OCI-LY7 (cell line): ENCODE data around the gene MARK3. TPM values are rescaled to one million over a fixed set of nuclear protein-coding genes. Genes with fewer than 3 reads are reported as not detected.

Source experiments
- BruUV-seq: library from RNA; stranded (reverse); fragments of 400-500 nt; replicated peaks from 2 replicates; lab custom pipeline; 2021; lab: Mats Ljungman, UMichigan
- CTCF ChIA-PET: fragments of 300-600 bp; sonication (Branson Sonifier 250); formaldehyde crosslinking; loops from one replicate; lab custom pipeline; 2022; ENCODE audit warnings: antibody characterized with exemption; ENCODE audit not compliant: unreplicated experiment; lab: Charles Lee
- POLR2A ChIA-PET: fragments of 300-600 bp; sonication (Branson Sonifier 250); formaldehyde crosslinking; loops from one replicate; lab custom pipeline; 2022; ENCODE audit warnings: antibody characterized with exemption; lab: Charles Lee
- DNase-seq: peaks from one replicate; pipeline ENCODE4 v3.0.0-alpha.2; 2015; ENCODE audit warnings: low spot score
- H2AFZ ChIP-seq: fragments of 200-600 bp; sonication (generic), shearing (Covaris generic); 2 replicates; pipeline ENCODE4 v1.6.1; 2014; ENCODE audit warnings: mild to moderate bottlenecking, antibody characterized with exemption, low read length, moderate library complexity
- H3K27ac ChIP-seq: fragments of 200-600 bp; sonication (generic); 2 replicates; pipeline ENCODE4 v1.5.1; 2014; ENCODE audit warnings: mixed run types, low read depth, mild to moderate bottlenecking, moderate library complexity, low read length, inconsistent platforms; ENCODE audit not compliant: poor library complexity, severe bottlenecking
- H3K36me3 ChIP-seq: fragments of 200-600 bp; sonication (generic); 2 replicates; pipeline ENCODE4 v1.6.1; 2014; ENCODE audit warnings: mild to moderate bottlenecking, antibody characterized with exemption, low read length, moderate library complexity, mixed read lengths; ENCODE audit not compliant: insufficient read depth
- H3K4me1 ChIP-seq: fragments of 200-600 bp; sonication (generic); 2 replicates; pipeline ENCODE4 v1.5.1; 2014; ENCODE audit warnings: mild to moderate bottlenecking, low read length; ENCODE audit not compliant: insufficient read depth, poor library complexity, severe bottlenecking
- H3K4me2 ChIP-seq: fragments of 200-600 bp; sonication (generic); 2 replicates; pipeline ENCODE4 v1.6.1; 2014; ENCODE audit warnings: mild to moderate bottlenecking, low read length
- H3K4me3 ChIP-seq: fragments of 200-600 bp; sonication (generic); 2 replicates; pipeline ENCODE4 v1.5.1; 2014; ENCODE audit warnings: mild to moderate bottlenecking, low read depth, low read length; ENCODE audit not compliant: poor library complexity, severe bottlenecking
- H3K79me2 ChIP-seq: fragments of 200-600 bp; sonication (generic); 2 replicates; pipeline ENCODE4 v1.6.1; 2016; ENCODE audit warnings: low read depth, mild to moderate bottlenecking, low read length, moderate library complexity, mixed read lengths; ENCODE audit not compliant: insufficient read depth
- H3K9me2 ChIP-seq: fragments of 200-600 bp; sonication (generic); 2 replicates; pipeline ENCODE4 v1.6.1; 2016; ENCODE audit warnings: mild to moderate bottlenecking, low read length, mixed read lengths; ENCODE audit not compliant: insufficient read depth
- H3K9me3 ChIP-seq: fragments of 200-600 bp; sonication (generic); 2 replicates; pipeline ENCODE4 v1.6.1; 2014; ENCODE audit warnings: mild to moderate bottlenecking, mixed run types, low read length, mixed read lengths
- H4K20me1 ChIP-seq: fragments of 200-600 bp; sonication (generic); 2 replicates; pipeline ENCODE4 v1.6.1; 2014; ENCODE audit warnings: mild to moderate bottlenecking, antibody characterized with exemption, low read length, moderate library complexity, mixed read lengths; ENCODE audit not compliant: insufficient read depth
- EZH2phosphoT487 ChIP-seq: fragments of 200-600 bp; sonication (generic); IDR thresholded peaks from 2 replicates; pipeline ENCODE4 v1.6.1; 2018; ENCODE audit warnings: low read depth, borderline replicate concordance, mild to moderate bottlenecking, mixed run types, antibody characterized with exemption, low read length, moderate library complexity, mixed read lengths
- intact Hi-C: fragments of 100-400 bp; cut with micrococcal nuclease; formaldehyde crosslinking; loops from one replicate; pipeline ENCODE4 v1.10.0; 2022; ENCODE audit not compliant: unreplicated experiment
- total RNA-seq, 2 experiments: library from RNA; depleted of rRNA in 1 of 2; stranded (reverse); fragments of >200 nt in 1 of 2; shearing (Covaris generic) in 1 of 2; gene quantifications; 2 replicates each; pipeline ENCODE4 v1.2.3, GENCODE V29; 2014 to 2022
- TF ChIP-seq, protein P1 (sequence below): fragments of 200-600 bp; sonication (generic); conservative IDR thresholded peaks from 2 replicates; pipeline ENCODE4 v1.5.1; 2014; ENCODE audit warnings: mild to moderate bottlenecking, antibody characterized with exemption, low read length, moderate library complexity, mixed read lengths

The MARK3 gene
- total RNA-seq, 2 experiments from 2014 or later = 70.8 to 83.6 TPM

DNA sequence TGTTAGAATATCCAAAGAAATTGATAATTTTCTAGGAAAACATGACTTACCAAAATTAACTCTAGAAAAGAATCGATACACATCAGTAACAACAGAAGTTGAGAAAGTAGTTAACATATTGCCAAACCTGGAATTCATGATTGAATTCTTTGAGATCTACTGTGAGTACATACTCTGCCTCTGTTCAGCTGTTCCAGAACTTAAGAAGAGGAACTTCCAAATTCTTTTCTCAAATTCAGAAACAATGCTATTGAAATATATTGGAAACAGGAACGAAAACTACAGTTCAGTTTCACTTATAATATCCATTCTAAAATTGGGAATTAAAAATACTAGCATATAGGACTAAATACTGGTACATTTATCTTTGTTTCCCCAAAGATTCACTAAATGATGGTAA, 57.9 kb downstream of the MARK3 start:
- H3K4me3 ChIP-seq = no peak overlapping the region
- no peak for DNase-seq
- H3K9me3 ChIP-seq = no peaks in the 10 kb centered on the region
- peaks cover 47% of the 10 kb centered on the region for H3K36me3 ChIP-seq
- no peak overlapping the region for H2AFZ ChIP-seq
- peaks cover 5% of the 10 kb centered on the region for H3K4me1 ChIP-seq
- TF ChIP-seq, protein P1, sequence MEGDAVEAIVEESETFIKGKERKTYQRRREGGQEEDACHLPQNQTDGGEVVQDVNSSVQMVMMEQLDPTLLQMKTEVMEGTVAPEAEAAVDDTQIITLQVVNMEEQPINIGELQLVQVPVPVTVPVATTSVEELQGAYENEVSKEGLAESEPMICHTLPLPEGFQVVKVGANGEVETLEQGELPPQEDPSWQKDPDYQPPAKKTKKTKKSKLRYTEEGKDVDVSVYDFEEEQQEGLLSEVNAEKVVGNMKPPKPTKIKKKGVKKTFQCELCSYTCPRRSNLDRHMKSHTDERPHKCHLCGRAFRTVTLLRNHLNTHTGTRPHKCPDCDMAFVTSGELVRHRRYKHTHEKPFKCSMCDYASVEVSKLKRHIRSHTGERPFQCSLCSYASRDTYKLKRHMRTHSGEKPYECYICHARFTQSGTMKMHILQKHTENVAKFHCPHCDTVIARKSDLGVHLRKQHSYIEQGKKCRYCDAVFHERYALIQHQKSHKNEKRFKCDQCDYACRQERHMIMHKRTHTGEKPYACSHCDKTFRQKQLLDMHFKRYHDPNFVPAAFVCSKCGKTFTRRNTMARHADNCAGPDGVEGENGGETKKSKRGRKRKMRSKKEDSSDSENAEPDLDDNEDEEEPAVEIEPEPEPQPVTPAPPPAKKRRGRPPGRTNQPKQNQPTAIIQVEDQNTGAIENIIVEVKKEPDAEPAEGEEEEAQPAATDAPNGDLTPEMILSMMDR = no peak
- TF ChIP-seq EZH2phosphoT487 = no peak
- intact Hi-C loops = no loop called here
- TSS peak; percentile 34 for BruUV-seq
- ChIA-PET CTCF (no interaction called here), POLR2A (interaction anchor here (0.5 to 1.2 kb wide), 2 partner anchors 43 to 406 kb away, joined by 3 to 4 read pairs; no protein-coding TSS in a partner anchor)
- peaks cover 13% of the 10 kb centered on the region; the same call in 1 of the 2 replicates for H3K79me2 ChIP-seq
- no peaks in the 10 kb centered on the region for H4K20me1 ChIP-seq
- H3K9me2 ChIP-seq = no peaks in the 10 kb centered on the region
- H3K4me2 ChIP-seq = no peak overlapping the region
- no peak overlapping the region for H3K27ac ChIP-seq

DNA sequence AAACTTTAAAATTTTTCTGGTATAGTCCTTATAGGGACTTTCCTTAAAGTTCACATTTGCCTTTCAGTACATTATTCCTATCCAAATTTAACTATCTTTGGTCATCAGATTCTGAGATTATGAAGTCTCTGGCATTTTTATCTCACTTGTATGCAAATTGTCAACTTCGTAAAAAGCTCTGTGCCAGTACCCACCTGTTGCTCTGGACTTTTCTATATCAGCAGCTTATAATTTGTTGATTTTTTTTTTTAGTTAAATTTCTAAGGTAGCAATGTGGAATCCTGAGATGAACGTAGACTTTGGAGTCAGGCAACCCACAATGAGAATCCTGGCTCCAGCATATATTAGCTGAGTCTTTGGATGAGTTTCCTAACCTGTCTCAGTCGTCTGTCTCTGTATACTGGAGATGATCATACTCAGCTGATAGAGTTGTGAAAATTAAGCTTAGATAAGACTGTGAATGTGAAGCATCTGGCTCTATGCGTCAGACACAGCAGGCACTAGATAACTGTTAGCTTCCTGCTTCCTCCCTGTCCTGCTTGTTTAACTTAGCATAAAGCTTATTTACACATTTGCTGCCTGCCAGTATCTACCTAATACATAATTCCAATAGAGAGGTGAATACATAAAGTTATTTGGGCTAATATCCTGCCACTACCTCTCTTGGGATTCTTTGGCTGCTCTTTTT, 59.8 kb downstream of the MARK3 start:
- Histone ChIP-seq H3K36me3 (peaks cover 29% of the 10 kb centered on the region), H2AFZ (no peak overlapping the region)

More for the DNA sequence above, 59.8 kb downstream of the MARK3 start:
- intact Hi-C loops = no loop called here
- Histone ChIP-seq H3K79me2 (peaks cover 13% of the 10 kb centered on the region; the same call in 1 of the 2 replicates), H4K20me1 (no peaks in the 10 kb centered on the region), H3K9me3 (no peaks in the 10 kb centered on the region), H3K4me1 (peaks cover 5% of the 10 kb centered on the region), H3K9me2 (no peaks in the 10 kb centered on the region), H3K4me3 (no peak overlapping the region), H3K27ac (no peak overlapping the region), H3K4me2 (no peak overlapping the region)
- TF ChIP-seq, protein P1 = no peak
- no peak for TF ChIP-seq EZH2phosphoT487
- no TSS peak for BruUV-seq
- ChIA-PET POLR2A (interaction anchor here (0.6 to 1.2 kb wide), 3 partner anchors 15 to 115 kb away, joined by 3 to 4 read pairs (median 3); no protein-coding TSS in a partner anchor), CTCF (no interaction called here)
- DNase-seq = no peak
